SKM-1 (cell line): Measurements from ENCODE around the gene TMC4.
A peak's percentile ranks its signal among the peaks of the same experiment; 100 is the strongest.
"Not testable (repeated sequence)": the region's sequence is repeated elsewhere in the genome, so short reads cannot be mapped to it uniquely, and the experiment has no call there.

Source experiments
- DNase-seq: peaks from one replicate; lab custom pipeline; 2025; ENCODE audit not compliant: unreplicated experiment; lab: John Stamatoyannopoulos, UW

The TMC4 gene

GRCh38 chr19:54179262-54179852 lies 6.4 kb upstream of the TMC4 start:
- DNase-seq: no peak

GRCh38 chr19:54178581-54179261 lies 5.8 kb upstream of the TMC4 start:
- DNase-seq: no peak

GRCh38 chr19:54173951-54174834 lies 1.2 kb upstream of the TMC4 start:
- DNase-seq: no peak

- DNase-seq: no peak
These were observed 369 bp upstream of the TMC4 start for GRCh38 chr19:54173359-54173699.

- DNase-seq: not testable (repeated sequence)
These were observed 1.1 kb downstream of the TMC4 start for GRCh38 chr19:54171736-54172431.

- no peak for DNase-seq
These were observed 3.7 kb downstream of the TMC4 start for GRCh38 chr19:54169149-54169740.

GRCh38 chr19:54168174-54168917 lies 4.6 kb downstream of the TMC4 start:
- DNase-seq: peak; percentile 24

- DNase-seq: no peak
These were observed 7.7 kb downstream of the TMC4 start for GRCh38 chr19:54165222-54165621.

- no peak for DNase-seq
These were observed 8.4 kb downstream of the TMC4 start for GRCh38 chr19:54164369-54165068.

GRCh38 chr19:54162884-54163283 lies 10.1 kb downstream of the TMC4 start:
- no peak for DNase-seq

GRCh38 chr19:54162241-54162805 lies 10.6 kb downstream of the TMC4 start:
- DNase-seq: peak; percentile 56

GRCh38 chr19:54160854-54161253 lies 12.1 kb downstream of the TMC4 start:
- no peak for DNase-seq

- DNase-seq: no peak
These were observed 12.7 kb downstream of the TMC4 start for GRCh38 chr19:54160182-54160811.

GRCh38 chr19:54159352-54160181 lies 13.4 kb downstream of the TMC4 start, which contains the start of gene LENG1:
Gene LENG1 (minus strand): TSS chr19:54159721. CDS start chr19:54159695, 26 bp downstream.
- DNase-seq: peak; percentile 88

- DNase-seq: no peak
These were observed 14.1 kb downstream of the TMC4 start for GRCh38 chr19:54158812-54159351.

- DNase-seq: no peak
These were observed 16.0 kb downstream of the TMC4 start for GRCh38 chr19:54156953-54157352.

GRCh38 chr19:54156490-54156889 lies 16.5 kb downstream of the TMC4 start:
- no peak for DNase-seq

GRCh38 chr19:54155694-54156093 lies 17.3 kb downstream of the TMC4 start:
- DNase-seq: no peak
